ENCODE measurements around the gene PARD3B.

- TF ChIP-seq CTCF (IDR thresholded peaks at IDR 0.05; ENCODE audit: low read depth, low read length) = no peak
- TF ChIP-seq POLR2A (IDR thresholded peaks at IDR 0.05; ENCODE audit: extremely low read depth, insufficient read length) = no peak
- TF ChIP-seq MAX (IDR thresholded peaks at IDR 0.05; ENCODE audit: low read depth, low read length) = no peak
These were observed 136.1 kb downstream of the PARD3B start for GRCh38 chr2:204681412-204681811.
